NT2/D1 (cell line): ENCODE measurements around the gene OTUD1.

ENCODE experiments used
- DNase-seq: peaks from one replicate; pipeline ENCODE4 v3.0.0-alpha.2; 2011; ENCODE audit warnings: low read depth, low spot score
- H3K27me3 ChIP-seq: 2 replicates; pipeline ENCODE4 v1.6.0; 2011; ENCODE audit warnings: mild to moderate bottlenecking; ENCODE audit not compliant: insufficient read length, insufficient read depth
- H3K36me3 ChIP-seq: 2 replicates; pipeline ENCODE4 v1.6.1; 2011; ENCODE audit warnings: mild to moderate bottlenecking, low read length, mixed read lengths; ENCODE audit not compliant: insufficient read depth, insufficient read length
- H3K4me1 ChIP-seq: 2 replicates; pipeline ENCODE4 v1.5.1; 2011; ENCODE audit not compliant: insufficient read depth, insufficient read length
- H3K4me3 ChIP-seq: 2 replicates; pipeline ENCODE4 v1.5.1; 2011; ENCODE audit warnings: low read depth; ENCODE audit not compliant: insufficient read length
- H3K9ac ChIP-seq: 2 replicates; pipeline ENCODE4 v1.6.0; 2011; ENCODE audit warnings: low read depth; ENCODE audit not compliant: insufficient read length
- H3K9me3 ChIP-seq: 2 replicates; pipeline ENCODE4 v1.5.1; 2011; ENCODE audit warnings: mild to moderate bottlenecking, low read length; ENCODE audit not compliant: insufficient read depth
- SUZ12 ChIP-seq: IDR thresholded peaks from 2 replicates; pipeline ENCODE4 v1.6.1; 2011; ENCODE audit not compliant: insufficient read length, insufficient read depth; ENCODE audit errors: extremely low read depth
- YY1 ChIP-seq: IDR thresholded peaks from 2 replicates; pipeline ENCODE4 v1.6.1; 2011; ENCODE audit not compliant: insufficient read length, insufficient read depth
- ZNF274 ChIP-seq: IDR thresholded peaks from 2 replicates; pipeline ENCODE4 v1.6.1; 2011; ENCODE audit warnings: mild to moderate bottlenecking, low read depth, low read length

OTUD1 gene

DNA sequence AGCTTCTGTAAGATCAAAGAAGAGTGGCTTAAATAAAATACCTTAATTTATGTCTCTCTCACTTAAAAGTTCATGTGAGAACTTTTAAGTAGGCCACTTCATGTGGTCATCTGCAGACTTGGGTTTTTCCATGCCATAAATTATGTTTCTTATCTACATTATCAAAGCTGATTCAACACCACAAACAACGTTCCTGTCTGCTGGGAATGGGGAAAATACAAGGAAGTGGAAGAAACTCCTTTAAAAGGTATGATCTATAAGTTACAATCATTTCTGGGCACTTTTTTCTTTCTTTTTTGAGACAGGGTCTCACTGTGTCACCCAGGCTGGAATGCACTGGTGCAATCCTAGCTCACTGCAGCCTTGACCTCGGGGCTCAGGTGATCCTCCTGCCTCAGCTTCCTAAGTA lies 16.9 kb upstream of the OTUD1 start:
- Histone ChIP-seq H3K4me3 (no peak overlapping the region), H3K9ac (no peak overlapping the region), H3K27me3 (no peaks in the 10 kb centered on the region), H3K36me3 (no peaks in the 10 kb centered on the region), H3K9me3 (no peaks in the 10 kb centered on the region), H3K4me1 (no peaks in the 10 kb centered on the region)
- no peak for TF ChIP-seq YY1
- no peak for TF ChIP-seq SUZ12
- TF ChIP-seq ZNF274 = no peak
- DNase-seq = no peak

DNA sequence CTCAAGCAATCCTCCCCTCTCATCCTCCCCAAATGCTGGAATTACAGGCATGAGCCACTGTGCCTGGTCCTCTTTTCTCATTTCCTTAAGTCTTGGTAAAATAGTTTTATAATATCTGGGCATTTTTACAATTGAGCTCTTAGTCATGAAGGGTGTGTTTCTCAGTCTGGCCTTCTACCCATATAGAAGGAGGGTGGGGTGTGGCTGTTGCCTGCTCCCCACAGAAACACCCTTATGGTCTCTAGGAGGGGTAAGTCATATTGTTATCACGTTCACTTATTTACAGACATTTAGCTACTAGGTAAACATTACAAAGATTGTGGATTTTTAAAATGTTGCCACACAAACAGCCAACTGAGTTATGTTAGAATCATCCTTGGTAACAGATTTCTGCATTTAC lies 6.7 kb upstream of the OTUD1 start:
- no peaks in the 10 kb centered on the region for H3K4me1 ChIP-seq
- no peak for DNase-seq
- no peak overlapping the region for H3K9ac ChIP-seq
- no peaks in the 10 kb centered on the region for H3K9me3 ChIP-seq
- TF ChIP-seq ZNF274 = no peak
- TF ChIP-seq YY1 = no peak
- TF ChIP-seq SUZ12 = no peak
- H3K36me3 ChIP-seq = no peaks in the 10 kb centered on the region
- H3K4me3 ChIP-seq = no peak overlapping the region
- no peaks in the 10 kb centered on the region for H3K27me3 ChIP-seq

- Histone ChIP-seq H3K4me3 (no peak overlapping the region), H3K36me3 (no peaks in the 10 kb centered on the region), H3K9me3 (no peaks in the 10 kb centered on the region), H3K4me1 (no peaks in the 10 kb centered on the region), H3K9ac (no peak overlapping the region), H3K27me3 (no peaks in the 10 kb centered on the region)
- TF ChIP-seq SUZ12 (no peak), ZNF274 (no peak), YY1 (no peak)
- no peak for DNase-seq
These were observed 6.2 kb upstream of the OTUD1 start for GRCh38 chr10:23432639-23433038.

GRCh38 chr10:23433701-23434100 lies 5.2 kb upstream of the OTUD1 start:
- H3K27me3 ChIP-seq = no peaks in the 10 kb centered on the region
- no peak for TF ChIP-seq ZNF274
- TF ChIP-seq SUZ12 = no peak
- TF ChIP-seq YY1 = no peak

DNA sequence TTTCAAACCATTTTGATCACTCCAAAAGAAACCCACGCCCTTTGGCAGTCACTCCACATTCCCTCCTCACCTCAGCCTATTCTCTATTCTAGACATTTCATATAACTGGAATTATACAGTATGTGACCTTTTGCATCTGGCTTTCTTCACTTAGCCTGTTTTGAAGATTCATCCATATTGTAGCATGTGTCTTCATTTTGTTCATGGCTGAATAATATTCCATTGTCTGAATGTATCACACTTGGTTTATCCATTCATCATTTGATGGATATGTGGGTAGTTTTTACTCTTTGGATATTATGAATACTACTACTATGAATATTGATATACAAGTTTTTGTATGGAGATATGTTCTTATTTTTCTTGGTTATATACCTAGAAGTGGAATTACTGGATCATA lies 3.5 kb upstream of the OTUD1 start:
- TF ChIP-seq SUZ12 (no peak), YY1 (no peak), ZNF274 (no peak)
- H3K27me3 ChIP-seq = peaks cover 3% of the 10 kb centered on the region
- no peak for DNase-seq
- H3K36me3 ChIP-seq = no peaks in the 10 kb centered on the region
- no peaks in the 10 kb centered on the region for H3K4me1 ChIP-seq
- no peak overlapping the region for H3K9ac ChIP-seq
- H3K4me3 ChIP-seq = no peak overlapping the region
- no peaks in the 10 kb centered on the region for H3K9me3 ChIP-seq

More at GRCh38 chr10:23433701-23434100, 5.2 kb upstream of the OTUD1 start:
- H3K9ac ChIP-seq = no peak overlapping the region
- H3K4me1 ChIP-seq = no peaks in the 10 kb centered on the region
- no peak overlapping the region for H3K4me3 ChIP-seq
- no peaks in the 10 kb centered on the region for H3K36me3 ChIP-seq
- H3K9me3 ChIP-seq = no peaks in the 10 kb centered on the region
- DNase-seq = no peak

DNA sequence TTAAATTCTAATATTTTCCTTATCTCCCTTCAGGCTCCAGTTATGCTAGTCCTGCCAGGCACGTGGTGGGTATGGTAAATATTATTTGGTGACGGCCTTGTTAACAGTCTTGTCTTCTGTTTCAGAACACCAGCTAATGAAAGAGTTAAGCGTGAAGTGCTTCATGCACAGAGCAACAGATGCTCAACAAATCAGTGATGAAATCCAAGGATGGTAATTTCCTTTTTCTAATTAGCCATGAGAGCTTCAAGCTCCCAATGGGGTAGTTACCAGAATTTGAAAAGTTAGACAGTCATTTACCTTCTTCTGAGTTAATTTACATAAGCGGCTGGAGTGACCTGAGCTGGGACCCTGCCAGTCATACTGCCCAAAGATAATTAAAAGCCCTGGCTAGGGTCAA lies 1.9 kb upstream of the OTUD1 start:
- no peaks in the 10 kb centered on the region for H3K4me1 ChIP-seq
- H3K27me3 ChIP-seq = peaks cover 12% of the 10 kb centered on the region
- H3K9ac ChIP-seq = no peak overlapping the region
- no peaks in the 10 kb centered on the region for H3K36me3 ChIP-seq
- DNase-seq = no peak
- TF ChIP-seq SUZ12 = no peak
- TF ChIP-seq ZNF274 = no peak
- no peak for TF ChIP-seq YY1
- H3K9me3 ChIP-seq = no peaks in the 10 kb centered on the region
- H3K4me3 ChIP-seq = no peak overlapping the region

- Histone ChIP-seq H3K27me3 (peaks cover 12% of the 10 kb centered on the region), H3K36me3 (no peaks in the 10 kb centered on the region), H3K9ac (peak overlapping the region; percentile 92), H3K4me3 (peak overlapping the region; percentile 86), H3K9me3 (no peaks in the 10 kb centered on the region), H3K4me1 (no peaks in the 10 kb centered on the region)
- TF ChIP-seq ZNF274 = no peak
- TF ChIP-seq YY1 = no peak
- no peak for TF ChIP-seq SUZ12
- DNase-seq = no peak
These were observed 820 bp upstream of the OTUD1 start for GRCh38 chr10:23437963-23438546.
